GM12891 (cell line): ENCODE data around the gene KCNMA1.
"Not testable (repeated sequence)": the region's sequence is repeated elsewhere in the genome, so short reads cannot be mapped to it uniquely, and the experiment has no call there.

Source experiments
- PAX5 ChIP-seq: IDR thresholded peaks from 2 replicates; pipeline ENCODE4 v1.6.1; 2011; ENCODE audit warnings: low read length, moderate library complexity, mild to moderate bottlenecking; ENCODE audit not compliant: insufficient read depth, severe bottlenecking
- POLR2A ChIP-seq: IDR thresholded peaks from 2 replicates; pipeline ENCODE4 v1.6.1; 2011; ENCODE audit warnings: low read depth, low read length, control low read depth
- POLR2AphosphoS5 ChIP-seq: IDR thresholded peaks from 2 replicates; pipeline ENCODE4 v1.6.1; 2011; ENCODE audit warnings: low read depth, low read length, control low read depth
- POU2F2 ChIP-seq: IDR thresholded peaks from 2 replicates; pipeline ENCODE4 v1.6.1; 2011; ENCODE audit warnings: low read depth, mild to moderate bottlenecking, control low read depth, low read length, moderate library complexity
- TAF1 ChIP-seq: IDR thresholded peaks from 2 replicates; pipeline ENCODE4 v1.6.1; 2011; ENCODE audit warnings: low read depth, low read length, control low read depth

DNA sequence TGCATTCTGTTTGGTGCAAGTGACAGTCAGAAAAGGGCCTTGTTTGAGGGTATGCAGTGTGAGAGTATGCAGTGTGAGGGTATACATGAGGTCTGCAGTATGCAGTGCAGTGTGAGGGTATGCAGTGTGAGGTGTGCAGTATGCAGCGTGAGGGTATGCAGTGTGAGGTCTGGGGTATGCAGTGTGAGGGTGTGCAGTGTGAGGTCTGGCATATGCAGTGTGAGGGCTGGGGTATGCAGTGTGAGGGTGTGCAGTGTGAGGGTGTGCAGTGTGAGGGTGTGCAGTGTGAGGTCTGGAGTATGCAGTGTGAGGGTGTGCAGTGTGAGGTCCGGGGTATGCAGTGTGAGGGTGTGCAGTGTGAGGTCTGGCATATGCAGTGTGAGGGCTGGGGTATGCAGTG lies 117.8 kb downstream of the KCNMA1 start:
- not testable (repeated sequence) for TF ChIP-seq POLR2A, POLR2AphosphoS5, TAF1, POU2F2, PAX5
